GM12873 (cell line): ENCODE data around the gene GJB4.

Experiments
- TF ChIP-seq, protein P1 (sequence below): IDR thresholded peaks from 2 replicates; pipeline ENCODE4 v1.5.1; 2012; ENCODE audit warnings: low read depth, mild to moderate bottlenecking, moderate library complexity, low read length, control low read depth; ENCODE audit not compliant: insufficient read depth; ENCODE audit errors: missing control alignments

The GJB4 gene

DNA sequence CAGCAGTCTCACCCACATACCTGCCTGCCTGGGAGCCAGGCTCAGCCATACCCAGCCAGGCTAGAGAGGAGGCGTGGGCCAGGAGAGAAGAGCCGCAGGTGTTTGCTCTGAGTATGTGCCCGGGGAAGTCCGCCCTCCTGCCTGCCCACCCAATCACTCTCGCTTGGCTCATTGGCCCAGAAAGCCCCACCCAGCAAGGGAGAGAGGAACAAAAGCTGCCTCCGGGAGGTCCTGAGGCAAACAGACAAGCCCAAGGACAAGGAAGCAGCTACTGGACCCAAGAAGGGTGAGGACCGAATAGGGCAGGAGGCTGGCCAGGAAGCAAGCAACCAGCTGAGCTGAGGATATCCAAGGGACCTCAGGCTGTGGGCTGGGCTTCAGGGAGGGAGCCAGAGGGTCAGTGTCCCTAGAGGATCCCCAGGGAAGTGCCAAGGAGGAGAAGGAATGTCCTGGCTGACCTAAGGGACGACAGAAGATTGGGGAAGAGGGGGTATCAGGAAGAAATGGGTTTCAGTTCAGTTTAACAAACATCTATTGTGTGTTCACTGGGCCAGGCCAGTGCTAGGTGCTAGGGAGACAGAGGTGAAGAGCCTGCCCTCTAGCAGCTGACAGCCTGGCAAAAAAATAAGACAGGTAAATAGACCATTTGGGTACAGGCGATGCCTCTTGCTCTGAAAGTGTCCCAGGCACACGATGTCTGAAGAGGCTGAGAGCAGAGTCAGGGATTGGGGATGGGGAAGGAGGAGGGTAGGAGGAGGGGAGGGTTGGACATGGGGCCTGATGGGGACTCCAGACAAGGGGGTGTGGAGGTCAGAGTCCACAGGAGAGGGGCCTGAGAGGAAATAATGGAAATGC is at the start of gene GJB4:
Gene GJB4, plus strand, starts transcription at position 238 of the 855 bp plus-strand sequence. CDS start 1,515 bp downstream, outside the sequence.
- TF ChIP-seq, protein P1, sequence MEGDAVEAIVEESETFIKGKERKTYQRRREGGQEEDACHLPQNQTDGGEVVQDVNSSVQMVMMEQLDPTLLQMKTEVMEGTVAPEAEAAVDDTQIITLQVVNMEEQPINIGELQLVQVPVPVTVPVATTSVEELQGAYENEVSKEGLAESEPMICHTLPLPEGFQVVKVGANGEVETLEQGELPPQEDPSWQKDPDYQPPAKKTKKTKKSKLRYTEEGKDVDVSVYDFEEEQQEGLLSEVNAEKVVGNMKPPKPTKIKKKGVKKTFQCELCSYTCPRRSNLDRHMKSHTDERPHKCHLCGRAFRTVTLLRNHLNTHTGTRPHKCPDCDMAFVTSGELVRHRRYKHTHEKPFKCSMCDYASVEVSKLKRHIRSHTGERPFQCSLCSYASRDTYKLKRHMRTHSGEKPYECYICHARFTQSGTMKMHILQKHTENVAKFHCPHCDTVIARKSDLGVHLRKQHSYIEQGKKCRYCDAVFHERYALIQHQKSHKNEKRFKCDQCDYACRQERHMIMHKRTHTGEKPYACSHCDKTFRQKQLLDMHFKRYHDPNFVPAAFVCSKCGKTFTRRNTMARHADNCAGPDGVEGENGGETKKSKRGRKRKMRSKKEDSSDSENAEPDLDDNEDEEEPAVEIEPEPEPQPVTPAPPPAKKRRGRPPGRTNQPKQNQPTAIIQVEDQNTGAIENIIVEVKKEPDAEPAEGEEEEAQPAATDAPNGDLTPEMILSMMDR = no peak

DNA sequence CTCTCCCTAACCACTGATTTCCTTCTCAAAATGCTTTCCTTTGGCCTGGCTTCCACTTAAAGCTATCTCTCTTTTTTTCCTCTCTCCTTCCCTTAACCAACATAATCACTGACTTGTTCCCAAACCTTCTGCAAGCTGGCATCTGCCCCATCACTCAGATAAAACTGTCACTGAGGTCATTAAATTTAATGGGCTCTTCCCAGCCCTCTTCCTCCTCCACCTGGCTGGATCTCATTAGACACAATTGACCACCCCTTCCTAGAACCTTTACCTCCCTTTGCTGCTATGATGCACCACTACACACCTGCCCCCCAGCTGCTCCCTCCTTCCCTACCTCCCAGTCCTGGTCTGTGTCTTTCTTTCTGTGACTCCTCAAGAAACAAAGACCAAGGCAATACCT is 48.7 kb upstream of the GJB4 start:
- TF ChIP-seq, protein P1 = no peak

DNA sequence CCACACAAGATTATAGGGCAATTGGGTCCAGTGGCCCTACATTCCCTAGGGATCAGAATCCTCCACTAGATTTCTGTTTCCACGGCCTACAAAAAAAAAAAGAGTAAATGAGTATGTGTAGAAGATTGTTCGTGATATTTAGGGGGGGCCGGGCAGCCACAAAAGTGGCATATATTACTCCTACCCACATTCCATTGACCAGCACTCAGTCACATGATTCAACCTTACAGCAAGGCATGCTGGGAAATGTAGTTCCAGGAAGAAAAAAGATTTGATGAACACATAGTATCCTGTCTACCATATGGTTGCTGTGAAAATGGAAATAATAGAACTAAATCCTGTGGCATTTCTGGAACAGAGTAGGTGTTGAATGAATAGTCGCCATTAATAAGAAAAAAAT is 48.1 kb upstream of the GJB4 start:
- TF ChIP-seq, protein P1 = no peak

DNA sequence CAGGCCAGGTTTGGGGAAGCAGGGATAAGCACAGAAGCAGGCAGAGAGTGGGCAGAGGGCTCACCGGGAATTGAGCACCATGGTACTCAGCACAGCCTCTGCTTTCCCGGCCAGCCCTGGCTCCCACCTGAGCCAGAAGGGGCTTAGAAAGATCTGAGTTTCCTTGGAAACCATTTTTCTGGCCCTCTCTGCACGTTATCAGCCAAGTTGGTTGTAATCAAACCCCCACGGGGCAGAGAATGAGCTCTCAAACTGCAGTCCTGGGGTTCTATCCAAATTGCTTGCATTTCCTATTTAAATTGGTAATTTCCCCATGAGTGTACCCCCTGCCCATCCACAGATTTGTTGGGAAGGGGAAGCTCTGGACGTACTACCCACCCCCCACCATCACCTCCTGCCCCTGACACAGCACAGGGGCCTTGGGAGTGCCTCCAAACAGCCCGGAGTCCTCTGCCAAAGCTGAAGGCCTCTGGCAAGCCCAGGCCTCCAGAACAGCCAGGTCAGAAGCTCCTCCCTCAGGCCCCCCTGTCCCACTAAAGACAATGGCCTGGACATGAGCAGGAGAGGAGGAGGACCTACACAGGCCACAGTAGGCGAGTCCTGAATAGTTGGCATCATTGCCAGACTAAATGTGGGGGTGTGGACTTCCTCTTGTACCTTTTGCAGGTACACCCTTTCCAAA is 47.4 kb upstream of the GJB4 start:
- TF ChIP-seq, protein P1 = no peak

DNA sequence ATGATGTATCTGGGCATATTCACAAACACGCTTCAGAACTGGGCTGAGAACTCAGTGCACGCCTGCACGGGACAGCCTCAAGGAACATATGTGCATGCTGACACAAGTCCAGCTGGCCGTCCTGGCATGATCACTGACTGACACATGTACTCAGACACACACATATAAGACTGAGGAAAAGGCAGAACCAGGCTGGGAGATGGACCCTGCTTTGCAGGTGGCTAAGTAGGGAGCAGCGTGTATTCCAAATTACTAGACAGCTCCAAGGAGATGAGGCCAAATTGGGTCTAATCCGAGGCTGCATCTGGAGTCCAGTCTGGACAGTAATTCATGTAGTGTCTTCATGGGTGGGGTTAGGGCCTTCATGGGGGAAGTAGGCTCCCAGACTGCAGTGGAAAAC is 46.1 kb upstream of the GJB4 start:
- TF ChIP-seq, protein P1 = no peak

DNA sequence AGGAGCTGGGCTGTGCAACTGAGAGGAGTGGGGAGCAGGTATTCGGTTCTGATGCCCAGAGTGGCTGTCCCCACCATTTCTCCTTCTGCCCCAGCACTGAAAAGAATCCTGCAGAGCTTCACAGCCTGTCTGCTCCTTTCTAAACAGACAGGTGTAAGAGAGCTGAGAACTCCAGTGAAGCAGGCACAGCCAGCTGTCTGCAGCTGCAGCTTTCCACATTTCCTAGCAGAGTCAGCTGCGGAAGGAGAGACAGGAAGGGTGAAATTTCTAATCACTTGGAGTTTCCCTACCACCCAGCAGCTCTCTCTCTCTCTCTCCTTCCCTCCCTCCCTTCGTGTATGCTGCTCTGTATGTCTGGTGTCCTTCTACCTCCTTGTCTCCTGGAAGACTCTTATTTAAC is 45.2 kb upstream of the GJB4 start:
- TF ChIP-seq, protein P1 = no peak

DNA sequence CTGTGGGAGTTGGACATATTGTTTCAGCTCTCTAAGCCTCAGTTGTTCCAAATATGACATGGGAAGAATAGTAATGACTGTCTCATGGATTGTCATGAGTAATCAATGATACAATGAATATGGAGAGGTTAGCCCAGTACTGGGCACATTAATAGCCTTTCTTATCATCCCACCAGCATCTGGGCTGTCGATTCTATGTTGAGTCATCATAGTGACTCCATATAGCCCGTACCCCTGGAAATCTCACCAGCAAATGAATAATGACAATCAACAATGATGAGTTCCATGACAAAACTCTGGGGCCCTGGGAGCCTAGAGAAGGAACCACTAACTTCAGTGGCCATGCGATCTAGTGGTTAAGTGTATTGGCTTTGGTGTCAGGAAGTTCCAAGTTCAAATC is 44.4 kb upstream of the GJB4 start:
- TF ChIP-seq, protein P1 = no peak
